CD4-positive, alpha-beta T cell treated with Interleukin-12 subunit alpha and Interleukin-12 subunit beta, for 1 hour (primary cell): ENCODE results near the gene CXorf58.

Experiments used
- DNase-seq: peaks from one replicate; pipeline ENCODE4 v3.0.0-alpha.2; 2020

The CXorf58 gene

GRCh38 chrX:23901060-23901459 lies 6.7 kb upstream of the CXorf58 start:
- no peak for DNase-seq

GRCh38 chrX:23901805-23902204 lies 6.0 kb upstream of the CXorf58 start:
- peak; percentile 58 for DNase-seq

- DNase-seq: peak; percentile 54
Observed at GRCh38 chrX:23902419-23902818, 5.4 kb upstream of the CXorf58 start.

GRCh38 chrX:23904096-23904495 lies 3.7 kb upstream of the CXorf58 start:
- DNase-seq: no peak

GRCh38 chrX:23907111-23907497 lies 702 bp upstream of the CXorf58 start:
- DNase-seq: no peak

- no peak for DNase-seq
Observed at GRCh38 chrX:23908219-23909004, 606 bp downstream of the CXorf58 start.

GRCh38 chrX:23911126-23911835 lies 3.5 kb downstream of the CXorf58 start:
- no peak for DNase-seq

GRCh38 chrX:23919148-23919547 lies 11.3 kb downstream of the CXorf58 start:
- no peak for DNase-seq

GRCh38 chrX:23919706-23920320 lies 12.0 kb downstream of the CXorf58 start:
- no peak for DNase-seq

- DNase-seq: no peak
Observed at GRCh38 chrX:23926015-23926414, 18.2 kb downstream of the CXorf58 start.

- DNase-seq: peak; percentile 31
Observed at GRCh38 chrX:23930894-23931604, 23.2 kb downstream of the CXorf58 start.

- DNase-seq: no peak
Observed at GRCh38 chrX:23932046-23932445, 24.2 kb downstream of the CXorf58 start.

GRCh38 chrX:23935106-23935505 lies 27.3 kb downstream of the CXorf58 start:
- DNase-seq: no peak

- DNase-seq: no peak
Observed at GRCh38 chrX:23936180-23936579, 28.4 kb downstream of the CXorf58 start.

- DNase-seq: no peak
Observed at GRCh38 chrX:23937100-23937499, 29.3 kb downstream of the CXorf58 start.

GRCh38 chrX:23938690-23939089 lies 30.9 kb downstream of the CXorf58 start:
- no peak for DNase-seq

GRCh38 chrX:23939203-23939602 lies 31.4 kb downstream of the CXorf58 start:
- DNase-seq: no peak

- DNase-seq: no peak
Observed at GRCh38 chrX:23944234-23944633, 36.4 kb downstream of the CXorf58 start.

- no peak for DNase-seq
Observed at GRCh38 chrX:23945206-23945605, 37.4 kb downstream of the CXorf58 start.

GRCh38 chrX:23952391-23952790 lies 44.6 kb downstream of the CXorf58 start:
- no peak for DNase-seq

- DNase-seq: peak; percentile 50
Observed at GRCh38 chrX:23952984-23953907, 45.4 kb downstream of the CXorf58 start.

- DNase-seq: peak; percentile 7
Observed at GRCh38 chrX:23953908-23954269, 46.1 kb downstream of the CXorf58 start.
